HG02642 (cell line): Measurements from ENCODE around the gene RPP30.

Source experiments
- ATAC-seq: cut with Tn5 transposase; IDR thresholded peaks from one replicate; pipeline ENCODE4 v1.9.1; 2021; ENCODE audit warnings: mild to moderate bottlenecking; ENCODE audit not compliant: unreplicated experiment, poor library complexity

RPP30 gene

GRCh38 chr10:90871766-90872647 lies at the start of gene RPP30:
TSS of gene RPP30 (plus strand) at chr10:90871974. CDS start at chr10:90871987, 13 bp downstream.
- peak; percentile 97 for ATAC-seq

- no peak for ATAC-seq
Observed at GRCh38 chr10:90822508-90822907, 49.3 kb upstream of the RPP30 start.

- ATAC-seq = no peak
Observed at GRCh38 chr10:90832111-90832510, 39.7 kb upstream of the RPP30 start.

- ATAC-seq = no peak
Observed at GRCh38 chr10:90834326-90834725, 37.4 kb upstream of the RPP30 start.

GRCh38 chr10:90837486-90837885 lies 34.3 kb upstream of the RPP30 start:
- ATAC-seq = no peak

- ATAC-seq = no peak
Observed at GRCh38 chr10:90842725-90843124, 29.0 kb upstream of the RPP30 start.

GRCh38 chr10:90845726-90846125 lies 26.0 kb upstream of the RPP30 start:
- no peak for ATAC-seq

- ATAC-seq = no peak
Observed at GRCh38 chr10:90846746-90847145, 25.0 kb upstream of the RPP30 start.

GRCh38 chr10:90847436-90847835 lies 24.3 kb upstream of the RPP30 start:
- no peak for ATAC-seq

GRCh38 chr10:90849956-90850749 lies 21.6 kb upstream of the RPP30 start:
- ATAC-seq = no peak

- no peak for ATAC-seq
Observed at GRCh38 chr10:90855126-90855525, 16.6 kb upstream of the RPP30 start.

GRCh38 chr10:90856261-90856660 lies 15.5 kb upstream of the RPP30 start:
- no peak for ATAC-seq

GRCh38 chr10:90856964-90857634 lies 14.7 kb upstream of the RPP30 start:
- peak; percentile 25 for ATAC-seq

GRCh38 chr10:90857635-90858460 lies 13.9 kb upstream of the RPP30 start, which contains the start of gene HTR7:
TSS of gene HTR7 (minus strand) at chr10:90858039. CDS start at chr10:90857671, 368 bp downstream.
- ATAC-seq = peak; percentile 86

GRCh38 chr10:90858461-90858968 lies 13.3 kb upstream of the RPP30 start:
- no peak for ATAC-seq

GRCh38 chr10:90859321-90859751 lies 12.4 kb upstream of the RPP30 start:
- ATAC-seq = no peak

GRCh38 chr10:90860790-90861189 lies 11.0 kb upstream of the RPP30 start:
- no peak for ATAC-seq

GRCh38 chr10:90862908-90863514 lies 8.8 kb upstream of the RPP30 start:
- ATAC-seq = no peak

GRCh38 chr10:90865401-90865800 lies 6.4 kb upstream of the RPP30 start:
- no peak for ATAC-seq
